DND-41 (cell line): ENCODE results near the gene ACTL6B.

Source experiments
- ATAC-seq: fragments of 200-7000 bp; cut with Tn5 transposase; 3 replicates; pipeline ENCODE4 v1.9.1; 2021; ENCODE audit warnings: low read depth; ENCODE audit not compliant: insufficient read depth
- DNase-seq: peaks from one replicate; pipeline ENCODE4 v3.0.0-alpha.2; 2020
- H2AFZ ChIP-seq: 2 replicates; pipeline ENCODE4 v1.6.0; 2012; ENCODE audit warnings: low read depth, low read length
- H3K27ac ChIP-seq: 2 replicates; pipeline ENCODE4 v1.5.1; 2012; ENCODE audit warnings: low read length, inconsistent platforms
- H3K27me3 ChIP-seq: fragments of 200-600 bp; sonication (generic); 2 replicates; pipeline ENCODE4 v1.6.0; 2012; ENCODE audit warnings: low read length, mild to moderate bottlenecking, inconsistent platforms; ENCODE audit not compliant: insufficient read depth, poor library complexity
- H3K36me3 ChIP-seq: 2 replicates; pipeline ENCODE4 v1.5.1; 2012; ENCODE audit warnings: low read length, inconsistent platforms; ENCODE audit not compliant: insufficient read depth
- H3K4me1 ChIP-seq: 2 replicates; pipeline ENCODE4 v1.5.1; 2012; ENCODE audit warnings: mild to moderate bottlenecking, low read length; ENCODE audit not compliant: insufficient read depth
- H3K4me2 ChIP-seq: 2 replicates; pipeline ENCODE4 v1.6.0; 2012; ENCODE audit warnings: mild to moderate bottlenecking, moderate library complexity, low read length, inconsistent platforms; ENCODE audit not compliant: insufficient read depth
- H3K4me3 ChIP-seq, 2 experiments: fragments of 200-600 bp in 1 of 2; shearing (Covaris generic) in 1 of 2; 2 replicates each; pipeline ENCODE4 v1.5.1; 2012 to 2016; ENCODE audit warnings: inconsistent platforms in 2 of 2, low read length in 2 of 2, mild to moderate bottlenecking in 2 of 2, low read depth in 1 of 2, moderate library complexity in 1 of 2
- H3K79me2 ChIP-seq: 2 replicates; pipeline ENCODE4 v1.6.0; 2012; ENCODE audit warnings: low read length, inconsistent platforms; ENCODE audit not compliant: insufficient read depth
- H3K9ac ChIP-seq: 2 replicates; pipeline ENCODE4 v1.6.0; 2012; ENCODE audit warnings: low read depth, mild to moderate bottlenecking, inconsistent platforms, low read length, moderate library complexity
- H3K9me3 ChIP-seq: 2 replicates; pipeline ENCODE4 v1.5.1; 2012; ENCODE audit warnings: low read length, moderate library complexity, mild to moderate bottlenecking, inconsistent platforms; ENCODE audit not compliant: insufficient read depth, severe bottlenecking
- H4K20me1 ChIP-seq: 2 replicates; pipeline ENCODE4 v1.6.0; 2012; ENCODE audit warnings: low read length; ENCODE audit not compliant: insufficient read depth
- EZH2 ChIP-seq: IDR thresholded peaks from 3 replicates; pipeline ENCODE4 v1.6.1; 2012; ENCODE audit warnings: borderline replicate concordance, low read depth, mild to moderate bottlenecking, moderate library complexity, low read length, inconsistent platforms; ENCODE audit not compliant: severe bottlenecking
- TF ChIP-seq, protein P1 (sequence below): IDR thresholded peaks from 2 replicates; pipeline ENCODE4 v1.5.1; 2012; ENCODE audit warnings: borderline replicate concordance, low read length, moderate library complexity, mild to moderate bottlenecking; ENCODE audit not compliant: poor library complexity, severe bottlenecking; ENCODE audit errors: extremely low read depth

The ACTL6B gene

DNA sequence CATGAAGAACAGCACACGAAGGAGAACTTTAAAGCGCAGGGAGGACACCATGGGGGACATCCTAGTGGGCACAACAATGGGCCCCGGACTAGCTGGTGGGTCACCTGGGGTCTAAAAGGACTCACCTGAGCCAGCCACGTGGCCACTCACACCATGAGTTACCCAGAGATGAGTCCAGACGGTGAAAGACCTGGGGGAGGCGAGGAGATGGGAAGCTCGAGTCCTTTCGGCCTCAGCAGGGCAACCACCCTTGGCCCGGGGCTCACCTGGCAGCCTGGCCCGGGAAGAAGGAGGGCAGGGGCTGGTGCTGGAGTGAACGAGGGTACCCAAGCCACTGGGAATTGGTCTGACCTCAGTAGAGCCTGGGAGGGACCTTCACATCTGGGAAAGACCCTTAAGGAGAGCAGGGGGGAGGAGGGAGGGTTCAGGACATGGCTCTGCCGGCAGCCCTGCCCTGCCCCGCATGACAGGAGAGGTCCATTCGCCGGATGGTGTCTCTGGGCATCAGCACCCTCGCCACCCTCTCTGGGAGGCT is 32.1 kb upstream of the ACTL6B start:
- ATAC-seq (no peak), DNase-seq (no peak)
- Histone ChIP-seq H4K20me1 (peaks cover 87% of the 10 kb centered on the region), H2AFZ (no peak overlapping the region), H3K79me2 (peaks cover 58% of the 10 kb centered on the region), H3K9me3 (no peaks in the 10 kb centered on the region), H3K4me3 (no peak overlapping the region), H3K4me1 (peaks cover 35% of the 10 kb centered on the region), H3K4me2 (no peak overlapping the region), H3K9ac (no peak overlapping the region), H3K36me3 (peaks cover 87% of the 10 kb centered on the region), H3K27me3 (no peaks in the 10 kb centered on the region), H3K27ac (no peak overlapping the region)
- TF ChIP-seq EZH2, result no peak
- TF ChIP-seq, protein P1, sequence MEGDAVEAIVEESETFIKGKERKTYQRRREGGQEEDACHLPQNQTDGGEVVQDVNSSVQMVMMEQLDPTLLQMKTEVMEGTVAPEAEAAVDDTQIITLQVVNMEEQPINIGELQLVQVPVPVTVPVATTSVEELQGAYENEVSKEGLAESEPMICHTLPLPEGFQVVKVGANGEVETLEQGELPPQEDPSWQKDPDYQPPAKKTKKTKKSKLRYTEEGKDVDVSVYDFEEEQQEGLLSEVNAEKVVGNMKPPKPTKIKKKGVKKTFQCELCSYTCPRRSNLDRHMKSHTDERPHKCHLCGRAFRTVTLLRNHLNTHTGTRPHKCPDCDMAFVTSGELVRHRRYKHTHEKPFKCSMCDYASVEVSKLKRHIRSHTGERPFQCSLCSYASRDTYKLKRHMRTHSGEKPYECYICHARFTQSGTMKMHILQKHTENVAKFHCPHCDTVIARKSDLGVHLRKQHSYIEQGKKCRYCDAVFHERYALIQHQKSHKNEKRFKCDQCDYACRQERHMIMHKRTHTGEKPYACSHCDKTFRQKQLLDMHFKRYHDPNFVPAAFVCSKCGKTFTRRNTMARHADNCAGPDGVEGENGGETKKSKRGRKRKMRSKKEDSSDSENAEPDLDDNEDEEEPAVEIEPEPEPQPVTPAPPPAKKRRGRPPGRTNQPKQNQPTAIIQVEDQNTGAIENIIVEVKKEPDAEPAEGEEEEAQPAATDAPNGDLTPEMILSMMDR, result no peak

DNA sequence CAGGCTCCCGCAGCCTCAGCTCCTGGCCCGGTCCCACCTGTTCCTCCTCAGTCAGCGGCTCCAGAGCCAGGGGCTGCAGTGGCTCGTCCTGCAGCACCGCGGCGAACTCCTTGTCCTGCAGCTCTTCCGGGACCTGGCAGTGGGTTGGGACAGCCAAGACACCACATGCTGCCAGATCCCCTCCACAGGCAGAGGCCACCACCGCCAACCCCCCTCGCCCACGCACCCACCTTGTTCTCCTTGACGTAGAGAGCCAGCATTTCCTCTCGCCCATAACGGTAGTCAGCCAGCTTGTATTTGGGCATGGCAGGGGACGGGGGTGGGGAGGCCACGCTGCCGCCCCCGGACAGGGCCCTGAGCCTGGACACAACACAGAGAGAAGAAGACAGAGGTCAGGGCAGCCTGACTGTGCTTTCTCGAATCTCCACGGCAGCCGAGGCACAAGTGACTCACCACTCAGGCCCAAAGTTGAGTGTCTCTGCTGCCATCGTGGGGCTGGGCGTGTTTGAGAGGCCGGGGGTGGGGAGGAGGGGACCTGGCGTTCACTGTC is 31.6 kb upstream of the ACTL6B start:
- H3K4me3 ChIP-seq, result no peak overlapping the region
- no peak overlapping the region for H3K9ac ChIP-seq
- H3K27me3 ChIP-seq, result no peaks in the 10 kb centered on the region
- H2AFZ ChIP-seq, result no peak overlapping the region
- H3K36me3 ChIP-seq, result peaks cover 90% of the 10 kb centered on the region
- ATAC-seq (no peak), DNase-seq (no peak)
- no peaks in the 10 kb centered on the region for H3K9me3 ChIP-seq
- peaks cover 82% of the 10 kb centered on the region for H4K20me1 ChIP-seq
- TF ChIP-seq, protein P1, result no peak
- TF ChIP-seq EZH2, result no peak
- peaks cover 53% of the 10 kb centered on the region for H3K79me2 ChIP-seq
- H3K27ac ChIP-seq, result no peak overlapping the region
- no peak overlapping the region for H3K4me2 ChIP-seq
- H3K4me1 ChIP-seq, result peaks cover 30% of the 10 kb centered on the region

DNA sequence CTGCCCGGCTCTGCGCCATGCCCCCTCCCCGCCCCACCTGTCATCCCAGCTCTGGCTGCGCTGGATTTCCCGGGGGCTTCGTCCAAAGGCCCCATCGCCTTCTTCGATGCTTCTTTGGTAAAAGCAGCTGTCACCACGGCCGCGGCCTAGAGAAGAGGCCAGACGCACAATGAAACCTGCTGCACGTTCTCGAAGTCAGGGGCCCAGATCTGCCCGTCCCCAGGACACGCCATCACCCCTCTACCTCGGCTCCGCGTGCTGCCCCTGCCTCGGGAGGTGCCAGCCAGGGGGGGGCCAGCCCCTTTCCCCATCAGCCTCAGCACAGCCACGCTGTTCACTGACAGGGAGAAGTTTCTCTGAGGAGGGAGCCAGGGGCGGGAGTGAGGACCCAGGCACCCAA is 31.0 kb upstream of the ACTL6B start:
- peaks cover 47% of the 10 kb centered on the region for H3K79me2 ChIP-seq
- ATAC-seq (no peak), DNase-seq (no peak)
- TF ChIP-seq EZH2, result no peak
- TF ChIP-seq, protein P1, result no peak
- H2AFZ ChIP-seq, result no peak overlapping the region
- H3K27ac ChIP-seq, result no peak overlapping the region
- no peak overlapping the region for H3K9ac ChIP-seq
- no peaks in the 10 kb centered on the region for H3K9me3 ChIP-seq
- H3K27me3 ChIP-seq, result no peaks in the 10 kb centered on the region
- no peak overlapping the region for H3K4me3 ChIP-seq
- H3K4me2 ChIP-seq, result no peak overlapping the region
- peaks cover 91% of the 10 kb centered on the region for H3K36me3 ChIP-seq
- peaks cover 82% of the 10 kb centered on the region for H4K20me1 ChIP-seq
- peaks cover 24% of the 10 kb centered on the region for H3K4me1 ChIP-seq
